Duodenal mucosa (tissue), 2 donors: ENCODE results near the gene SLA2.
"Not testable (repeated sequence)": the region's sequence is repeated elsewhere in the genome, so short reads cannot be mapped to it uniquely, and the experiment has no call there.

Experiments used
- H3K27ac ChIP-seq: one replicate; pipeline ENCODE4 v1.7.0; 2013; ENCODE audit warnings: low read depth, low read length
- H3K27me3 ChIP-seq, 2 donors: one replicate each; pipeline ENCODE4 v1.7.0; 2013; ENCODE audit warnings: low read length in 2 of 2, control low read depth in 1 of 2; ENCODE audit not compliant: insufficient read depth in 2 of 2, control insufficient read depth in 1 of 2
- H3K36me3 ChIP-seq, 2 donors: one replicate each; pipeline ENCODE4 v1.7.0; 2013; ENCODE audit warnings: low read length in 2 of 2, control low read depth in 1 of 2; ENCODE audit not compliant: insufficient read depth in 2 of 2, control insufficient read depth in 1 of 2
- H3K4me1 ChIP-seq, 2 donors: one replicate each; pipeline ENCODE4 v1.7.0; 2013; ENCODE audit warnings: low read length in 2 of 2, control low read depth in 1 of 2; ENCODE audit not compliant: insufficient read depth in 2 of 2, control insufficient read depth in 1 of 2
- H3K4me3 ChIP-seq, 2 donors: one replicate each; pipeline ENCODE4 v1.7.0; 2013; ENCODE audit warnings: low read length in 2 of 2, low read depth in 1 of 2
- H3K9ac ChIP-seq, 2 donors: one replicate each; pipeline ENCODE4 v1.7.0; 2013; ENCODE audit warnings: low read length in 2 of 2, low read depth in 1 of 2
- H3K9me3 ChIP-seq, 2 donors: one replicate each; pipeline ENCODE4 v1.7.0; 2013; ENCODE audit warnings: low read length in 2 of 2, control low read depth in 1 of 2; ENCODE audit not compliant: control insufficient read depth in 1 of 2

The SLA2 gene

GRCh38 chr20:36614781-36615557, 31.0 kb downstream of the SLA2 start:
- Histone ChIP-seq H3K4me3 (no peak overlapping the region), H3K4me1 (peaks cover 7 to 10% of the 10 kb centered on the region in 2 donors), H3K9me3 (no peaks in the 10 kb centered on the region), H3K9ac (no peak overlapping the region), H3K27me3 (no peaks in the 10 kb centered on the region), H3K36me3 (peaks cover 41 to 52% of the 10 kb centered on the region in 2 donors), H3K27ac (no peak overlapping the region)

GRCh38 chr20:36613974-36614373, 32.0 kb downstream of the SLA2 start:
- no peak overlapping the region for H3K27ac ChIP-seq
- peaks cover 45 to 61% of the 10 kb centered on the region in 2 donors for H3K36me3 ChIP-seq
- H3K9me3 ChIP-seq = no peaks in the 10 kb centered on the region
- H3K4me1 ChIP-seq = peaks cover 7 to 10% of the 10 kb centered on the region in 2 donors
- H3K4me3 ChIP-seq = no peak overlapping the region
- no peaks in the 10 kb centered on the region for H3K27me3 ChIP-seq
- no peak overlapping the region for H3K9ac ChIP-seq

- H3K4me3 ChIP-seq = no peak overlapping the region
- no peak overlapping the region for H3K9ac ChIP-seq
- H3K9me3 ChIP-seq = no peaks in the 10 kb centered on the region
- H3K27ac ChIP-seq = no peak overlapping the region
- no peaks in the 10 kb centered on the region for H3K27me3 ChIP-seq
- H3K36me3 ChIP-seq = peaks cover 51 to 73% of the 10 kb centered on the region in 2 donors
- peaks cover 22 to 23% of the 10 kb centered on the region in 2 donors for H3K4me1 ChIP-seq
These were observed 34.4 kb downstream of the SLA2 start for GRCh38 chr20:36611625-36612024.

- H3K27me3 ChIP-seq, H3K9ac ChIP-seq, H3K9me3 ChIP-seq, H3K27ac ChIP-seq, H3K4me3 ChIP-seq: not testable (repeated sequence)
- H3K4me1 ChIP-seq = peaks cover 23 to 25% of the 10 kb centered on the region in 2 donors
- peaks cover 33 to 51% of the 10 kb centered on the region in 2 donors for H3K36me3 ChIP-seq
These were observed 37.6 kb downstream of the SLA2 start for GRCh38 chr20:36608388-36608728.

- H3K36me3 ChIP-seq = peaks cover 29 to 46% of the 10 kb centered on the region in 2 donors
These were observed 38.2 kb downstream of the SLA2 start for GRCh38 chr20:36607586-36608387.

DNA sequence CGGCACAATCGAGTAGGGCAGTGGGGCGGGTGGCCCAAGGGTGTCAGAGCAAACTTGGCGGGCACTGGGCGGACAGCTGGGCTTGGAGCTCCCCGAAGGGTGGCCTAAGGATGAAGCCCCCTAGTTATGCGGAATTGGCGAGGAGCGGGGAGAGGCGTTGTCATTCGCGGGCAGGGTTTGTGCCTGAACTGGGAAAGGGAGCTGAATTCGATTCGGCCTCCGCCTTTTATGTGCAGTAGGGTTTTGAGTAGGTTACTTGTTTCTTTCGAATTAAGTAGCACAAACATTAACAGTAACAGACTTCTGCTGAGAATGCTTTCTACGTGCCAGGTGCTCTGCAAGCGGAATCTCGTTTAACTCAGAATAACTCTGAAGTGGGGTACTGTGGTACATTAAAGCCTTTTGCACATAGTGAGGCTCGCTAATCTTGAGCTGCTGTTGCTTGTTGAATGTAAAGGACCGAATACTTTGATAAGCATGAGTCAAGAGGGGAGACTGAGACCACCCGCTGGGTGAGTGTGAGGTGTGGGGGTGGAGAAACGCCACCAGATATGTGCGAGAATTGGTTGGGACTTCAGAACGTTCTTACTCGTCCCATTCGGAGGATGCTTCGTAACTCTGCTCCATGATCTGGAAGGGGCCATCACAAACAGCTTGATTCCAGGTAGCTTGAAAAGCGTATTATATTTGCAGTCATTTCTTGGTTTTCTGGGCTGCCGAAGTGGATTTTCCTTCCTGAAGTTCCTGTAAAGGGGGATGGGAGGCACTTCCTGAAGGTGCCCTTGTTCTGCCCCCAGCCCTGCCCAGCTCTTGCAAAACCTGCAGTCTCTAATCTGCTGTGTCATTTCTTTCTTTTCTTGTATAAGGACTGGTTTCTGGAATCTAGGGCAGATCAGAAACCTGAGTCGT, 39.6 kb downstream of the SLA2 start:
- peaks cover 21 to 25% of the 10 kb centered on the region in 2 donors for H3K4me1 ChIP-seq
- H3K36me3 ChIP-seq = peaks cover 17 to 33% of the 10 kb centered on the region in 2 donors
- H3K27ac ChIP-seq = peak overlapping the region; percentile 91
- no peaks in the 10 kb centered on the region for H3K9me3 ChIP-seq
- H3K9ac ChIP-seq = peak overlapping the region; percentile 94 to 99
- peak overlapping the region; percentile 98 to 99 for H3K4me3 ChIP-seq
- no peaks in the 10 kb centered on the region for H3K27me3 ChIP-seq

More at GRCh38 chr20:36607586-36608387, 38.2 kb downstream of the SLA2 start:
- Histone ChIP-seq H3K27ac (no peak overlapping the region), H3K27me3 (no peaks in the 10 kb centered on the region), H3K4me3 (peak overlapping the region in 1 of 2 donors; percentile 29), H3K4me1 (peaks cover 21 to 25% of the 10 kb centered on the region in 2 donors), H3K9ac (peak overlapping the region in 1 of 2 donors; percentile 99), H3K9me3 (no peaks in the 10 kb centered on the region)

DNA sequence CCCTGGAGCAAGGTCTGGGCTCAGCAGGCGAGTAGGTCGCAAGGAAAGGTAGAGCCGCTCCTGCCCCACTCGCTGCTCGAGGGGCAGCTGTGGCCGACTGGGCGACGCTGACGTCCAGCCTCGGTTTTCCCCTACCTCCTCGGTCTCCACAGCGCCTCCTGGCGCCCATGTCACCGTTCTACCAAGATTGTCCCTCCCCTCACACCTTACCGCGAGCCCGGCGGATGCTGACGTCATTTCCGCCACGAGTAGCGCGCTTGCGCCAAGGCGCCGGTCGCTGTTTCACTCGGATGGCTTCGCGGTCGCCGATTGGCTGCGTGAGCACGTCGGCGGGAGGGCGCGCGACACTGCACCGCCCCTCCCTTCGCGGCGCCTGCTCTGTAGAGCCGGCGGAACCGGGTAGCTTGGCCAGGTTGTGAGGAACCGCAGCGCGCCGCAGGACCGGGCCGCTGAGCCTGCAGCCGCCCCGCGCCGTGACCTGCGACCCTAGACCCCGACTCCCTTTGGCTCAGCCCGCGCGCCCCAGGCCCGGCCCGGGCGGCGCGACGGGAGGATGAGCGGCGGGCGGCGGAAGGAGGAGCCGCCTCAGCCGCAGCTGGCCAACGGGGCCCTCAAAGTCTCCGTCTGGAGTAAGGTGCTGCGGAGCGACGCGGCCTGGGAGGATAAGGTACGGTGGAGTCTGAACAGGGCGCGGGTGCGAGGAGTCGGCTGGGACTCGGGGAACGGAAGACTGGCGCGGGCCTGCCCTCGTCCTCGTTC, 40.4 kb downstream of the SLA2 start, which contains the start of gene RAB5IF:
RAB5IF (plus strand) TSS at position 381 of the 759 bp plus-strand sequence; CDS start at position 554, 173 bp downstream.
- H3K36me3 ChIP-seq = peaks cover 12 to 27% of the 10 kb centered on the region in 2 donors
- H3K27ac ChIP-seq = peak within 1 kb of the TSS; percentile 91
- no peaks in the 10 kb centered on the region for H3K9me3 ChIP-seq
- H3K4me3 ChIP-seq = peak within 1 kb of the TSS; percentile 98 to 99
- H3K9ac ChIP-seq = peak within 1 kb of the TSS; percentile 94 to 99
- no peaks in the 10 kb centered on the region for H3K27me3 ChIP-seq
- H3K4me1 ChIP-seq = peaks cover 21 to 25% of the 10 kb centered on the region in 2 donors

DNA sequence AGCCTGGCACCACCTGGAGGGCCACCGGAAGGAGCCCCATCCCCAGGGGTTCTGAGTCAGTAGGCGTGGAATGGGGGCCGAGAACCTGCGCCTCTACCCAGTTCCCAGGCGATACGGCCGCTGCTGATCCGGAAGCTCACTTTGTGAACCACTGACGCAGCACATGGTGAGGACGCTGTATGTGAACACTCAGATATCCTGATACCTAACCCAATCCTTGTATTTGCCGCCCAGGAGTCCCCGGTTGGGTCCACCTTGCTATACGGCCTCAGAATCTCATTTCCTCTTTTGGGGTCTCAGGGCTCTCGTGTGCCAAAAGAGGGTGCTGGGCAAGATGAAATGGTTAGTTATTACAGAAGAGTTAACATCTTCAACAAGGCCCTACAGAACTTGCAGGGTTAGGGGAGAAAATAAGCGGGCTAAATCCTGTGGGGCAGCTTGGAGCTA, 41.0 kb downstream of the SLA2 start:
- Histone ChIP-seq H3K27ac (peak overlapping the region; percentile 91), H3K4me3 (peak overlapping the region; percentile 61 to 72), H3K9ac (peak overlapping the region; percentile 76 to 99), H3K36me3 (peaks cover 11 to 21% of the 10 kb centered on the region in 2 donors), H3K4me1 (peaks cover 21 to 25% of the 10 kb centered on the region in 2 donors), H3K27me3 (no peaks in the 10 kb centered on the region), H3K9me3 (no peaks in the 10 kb centered on the region)

- H3K27me3 ChIP-seq = no peaks in the 10 kb centered on the region
- peaks cover 10 to 15% of the 10 kb centered on the region in 2 donors for H3K4me1 ChIP-seq
- no peak overlapping the region for H3K9ac ChIP-seq
- no peaks in the 10 kb centered on the region for H3K9me3 ChIP-seq
- no peak overlapping the region for H3K27ac ChIP-seq
- H3K4me3 ChIP-seq = no peak overlapping the region
- H3K36me3 ChIP-seq = no peaks in the 10 kb centered on the region
These were observed 44.5 kb downstream of the SLA2 start for GRCh38 chr20:36601540-36601939.
